Heart left ventricle (tissue), 13 donors: ENCODE data around the gene TMSB4X.

Experiments used
- POLR2A ChIP-seq, 2 donors: fragments of 450-650 bp; IDR thresholded peaks; one replicate each; pipeline ENCODE4 v1.6.1; 2017; ENCODE audit warnings: antibody characterized with exemption in 2 of 2, mild to moderate bottlenecking in 2 of 2, moderate library complexity in 2 of 2
- TF ChIP-seq, protein P1 (sequence below), 12 donors: fragments of 200-600 bp; sonication (generic) in 4 of 12; IDR thresholded peaks; one replicate each; pipeline versions ENCODE4 v1.5.0 to v1.8.0; 2018 to 2022; ENCODE audit warnings: antibody characterized with exemption in 12 of 12, mild to moderate bottlenecking in 5 of 12
- donor health status: ischemic (EF 13 %, LVEDD 7.1; RV severe dilation, severe dysfunction).
- donor health status: DM: no; HTN: yes; CAD: no.
- donor health status: DM: no; HTN: no; CAD: no.
- donor health status: ischemic (EF 25% LVEDD 6.9; RV normal size, moderate dysfunction).
- donor health status: ischemic (EF 25% LVEDD 5.7; RV mildly dilated, moderate dysfunction).
- donor health status: ischemic (EF 35%, LVEDD 5.7; RV mildly dilated, moderate dysfunction).
- donor health status: nonischemic (EF 11% LVEDD 7.7; RV severe dilation, severe dysfunction).
- donor health status: DM: yes; HTN: yes; CAD: no.
- donor health status: PGD.
- donor health status: ischemic (EF 29% LVEDD 5.4; RV normal size, mild dysfunction).
- donor health status: nonischemic (EF 23%, LVEDD 6.1; RV moderate dilation, normal function).

GRCh38 chrX:13007519-13008188, 32.7 kb downstream of the TMSB4X start:
- TF ChIP-seq POLR2A (IDR thresholded peaks at IDR 0.05) = no peak
- TF ChIP-seq, protein P1, sequence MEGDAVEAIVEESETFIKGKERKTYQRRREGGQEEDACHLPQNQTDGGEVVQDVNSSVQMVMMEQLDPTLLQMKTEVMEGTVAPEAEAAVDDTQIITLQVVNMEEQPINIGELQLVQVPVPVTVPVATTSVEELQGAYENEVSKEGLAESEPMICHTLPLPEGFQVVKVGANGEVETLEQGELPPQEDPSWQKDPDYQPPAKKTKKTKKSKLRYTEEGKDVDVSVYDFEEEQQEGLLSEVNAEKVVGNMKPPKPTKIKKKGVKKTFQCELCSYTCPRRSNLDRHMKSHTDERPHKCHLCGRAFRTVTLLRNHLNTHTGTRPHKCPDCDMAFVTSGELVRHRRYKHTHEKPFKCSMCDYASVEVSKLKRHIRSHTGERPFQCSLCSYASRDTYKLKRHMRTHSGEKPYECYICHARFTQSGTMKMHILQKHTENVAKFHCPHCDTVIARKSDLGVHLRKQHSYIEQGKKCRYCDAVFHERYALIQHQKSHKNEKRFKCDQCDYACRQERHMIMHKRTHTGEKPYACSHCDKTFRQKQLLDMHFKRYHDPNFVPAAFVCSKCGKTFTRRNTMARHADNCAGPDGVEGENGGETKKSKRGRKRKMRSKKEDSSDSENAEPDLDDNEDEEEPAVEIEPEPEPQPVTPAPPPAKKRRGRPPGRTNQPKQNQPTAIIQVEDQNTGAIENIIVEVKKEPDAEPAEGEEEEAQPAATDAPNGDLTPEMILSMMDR (IDR thresholded peaks at IDR 0.05) = no peak
